GM13976 (cell line): Measurements from ENCODE around the gene TLE6.

ENCODE experiments used
- DNase-seq: peaks from one replicate; pipeline ENCODE4 v3.0.0; 2012; ENCODE audit warnings: low spot score
- in situ Hi-C: fragments of 300-500 bp; cut with MboI; formaldehyde crosslinking; loops from one replicate; pipeline ENCODE4 v1.12.0; 2022; ENCODE audit warnings: low sequenced_read_pairs, mixed read lengths, inconsistent platforms; ENCODE audit not compliant: unreplicated experiment
- TF ChIP-seq, protein P1 (sequence below): IDR thresholded peaks from 2 replicates; pipeline ENCODE4 v1.5.1; 2012; ENCODE audit warnings: borderline replicate concordance, mild to moderate bottlenecking; ENCODE audit not compliant: insufficient read depth; ENCODE audit errors: extremely low read depth, missing control alignments, control extremely low read depth

The TLE6 gene

DNA sequence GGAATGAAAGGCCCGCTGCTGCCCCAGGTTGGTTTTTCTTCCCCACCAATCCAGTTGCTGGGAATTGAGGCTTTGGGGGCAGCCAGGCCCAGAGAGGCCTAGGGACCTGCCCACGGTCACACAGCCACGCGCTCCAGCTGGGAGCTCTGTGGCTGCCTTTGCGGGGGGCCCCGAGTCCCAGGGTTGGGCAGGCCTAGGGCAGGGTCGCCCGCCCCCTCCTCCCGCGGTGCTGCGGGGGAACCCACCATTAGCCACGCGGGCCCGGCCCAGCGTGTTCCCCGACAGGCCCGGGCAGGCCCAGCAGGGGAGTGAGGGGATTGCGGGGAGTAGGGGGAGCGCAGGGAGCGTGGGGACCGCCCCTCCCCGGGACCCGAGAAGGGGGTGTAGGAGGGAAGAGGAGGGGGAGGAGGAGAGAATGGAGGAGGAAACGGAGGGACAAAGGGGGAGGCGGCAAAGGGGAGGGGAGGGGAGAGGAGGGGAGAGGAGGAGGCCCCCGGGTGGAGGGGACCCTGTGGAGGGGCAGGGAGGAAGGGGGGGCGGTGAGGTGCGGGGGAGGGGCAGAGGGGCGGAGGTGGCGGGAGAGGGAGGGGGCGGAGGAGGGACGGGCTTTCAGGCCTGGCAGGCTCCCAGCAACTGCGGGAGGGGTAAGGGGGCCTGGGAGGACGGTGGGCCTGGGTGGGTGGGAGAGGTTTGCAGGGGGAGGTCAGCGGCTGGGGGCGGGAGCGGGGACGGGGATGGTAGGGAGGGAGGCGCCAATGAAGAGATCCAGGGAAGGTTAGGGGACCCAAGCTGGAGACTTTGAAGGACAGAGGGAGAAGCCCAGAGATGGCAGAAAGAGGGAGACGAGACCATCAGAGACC lies 64.6 kb downstream of the TLE6 start:
- TF ChIP-seq, protein P1, sequence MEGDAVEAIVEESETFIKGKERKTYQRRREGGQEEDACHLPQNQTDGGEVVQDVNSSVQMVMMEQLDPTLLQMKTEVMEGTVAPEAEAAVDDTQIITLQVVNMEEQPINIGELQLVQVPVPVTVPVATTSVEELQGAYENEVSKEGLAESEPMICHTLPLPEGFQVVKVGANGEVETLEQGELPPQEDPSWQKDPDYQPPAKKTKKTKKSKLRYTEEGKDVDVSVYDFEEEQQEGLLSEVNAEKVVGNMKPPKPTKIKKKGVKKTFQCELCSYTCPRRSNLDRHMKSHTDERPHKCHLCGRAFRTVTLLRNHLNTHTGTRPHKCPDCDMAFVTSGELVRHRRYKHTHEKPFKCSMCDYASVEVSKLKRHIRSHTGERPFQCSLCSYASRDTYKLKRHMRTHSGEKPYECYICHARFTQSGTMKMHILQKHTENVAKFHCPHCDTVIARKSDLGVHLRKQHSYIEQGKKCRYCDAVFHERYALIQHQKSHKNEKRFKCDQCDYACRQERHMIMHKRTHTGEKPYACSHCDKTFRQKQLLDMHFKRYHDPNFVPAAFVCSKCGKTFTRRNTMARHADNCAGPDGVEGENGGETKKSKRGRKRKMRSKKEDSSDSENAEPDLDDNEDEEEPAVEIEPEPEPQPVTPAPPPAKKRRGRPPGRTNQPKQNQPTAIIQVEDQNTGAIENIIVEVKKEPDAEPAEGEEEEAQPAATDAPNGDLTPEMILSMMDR, result no peak
- no peak for DNase-seq
- in situ Hi-C loops, result no loop called here

DNA sequence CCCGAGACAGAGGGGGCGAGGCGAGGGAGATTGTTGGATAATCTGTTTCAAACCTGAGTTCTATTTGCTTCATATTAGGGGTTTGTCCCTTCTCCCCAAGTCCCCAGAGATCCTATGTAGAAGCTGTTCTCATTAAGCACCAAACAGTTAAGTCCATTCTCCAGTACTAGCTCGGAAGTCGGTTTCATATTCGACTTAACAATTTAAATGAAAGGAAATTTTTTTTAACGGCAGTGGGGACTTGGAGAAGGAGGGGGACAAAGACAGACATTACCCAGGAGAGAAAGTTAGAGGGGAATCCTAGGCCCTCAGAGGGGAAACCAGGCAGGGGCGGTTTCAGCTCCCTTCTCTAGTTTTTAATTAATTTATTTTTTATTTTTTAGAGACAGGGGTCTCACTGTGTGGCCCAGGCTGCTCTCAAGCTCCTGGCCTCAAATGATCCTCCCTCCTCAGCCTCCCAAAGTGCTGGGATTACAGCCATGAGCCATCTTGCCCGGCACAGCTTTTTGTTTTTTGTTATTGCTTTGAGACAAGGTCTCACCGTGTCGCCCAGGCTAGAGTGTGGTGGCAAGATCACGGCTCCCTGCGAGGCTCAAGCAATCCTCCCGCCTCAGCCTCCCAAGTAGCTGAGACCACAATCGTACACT lies 65.4 kb downstream of the TLE6 start:
- in situ Hi-C loops, result no loop called here
- TF ChIP-seq, protein P1, result no peak
- no peak for DNase-seq
